A549 (cell line): Measurements from ENCODE around the gene FCHSD1.

Source experiments
- CBX2 ChIP-seq: fragments of 200-600 bp; sonication (generic); IDR thresholded peaks from 2 replicates; pipeline ENCODE4 v1.6.1; 2016; ENCODE audit warnings: low read depth, mild to moderate bottlenecking, borderline replicate concordance
- CHD4 ChIP-seq: fragments of 200-600 bp; sonication (generic); IDR thresholded peaks from 2 replicates; pipeline ENCODE4 v1.6.1; 2016; ENCODE audit warnings: antibody characterized with exemption, mild to moderate bottlenecking, borderline replicate concordance
- HEYL ChIP-seq: fragments of 250-450 bp; sonication (Bioruptor Pico); IDR thresholded peaks from 2 replicates; pipeline ENCODE4 v1.8.0; 2021; ENCODE audit warnings: mild to moderate bottlenecking, moderate library complexity
- HOXA7 ChIP-seq: fragments of 250-450 bp; sonication (Bioruptor Pico); IDR thresholded peaks from 2 replicates; pipeline ENCODE4 v1.5.0; 2020; ENCODE audit warnings: mild to moderate bottlenecking, moderate library complexity
- MYC ChIP-seq: IDR thresholded peaks from 2 replicates; pipeline ENCODE4 v1.6.1; 2012; ENCODE audit warnings: mild to moderate bottlenecking, inconsistent platforms, low read length, improper control_type of control experiment, borderline replicate concordance
- NFE2L2 ChIP-seq: fragments of 150-350 bp; conservative IDR thresholded peaks from 2 replicates; pipeline ENCODE4 v1.6.1; 2014; ENCODE audit warnings: low read length
- POLR2A ChIP-seq: IDR thresholded peaks from 2 replicates; pipeline ENCODE4 v1.6.1; 2012; ENCODE audit warnings: mild to moderate bottlenecking, low read length
- SMC3 ChIP-seq: fragments of >200 bp; sonication (Bioruptor Twin); formaldehyde crosslinking; IDR thresholded peaks from 3 replicates; pipeline ENCODE4 v1.6.1; 2018; ENCODE audit warnings: inconsistent platforms
- TP53 ChIP-seq: fragments of 250-450 bp; sonication (Bioruptor Pico); IDR thresholded peaks from 2 replicates; pipeline ENCODE4 v1.5.0; 2021; ENCODE audit warnings: mild to moderate bottlenecking, moderate library complexity
- ZC3H11A ChIP-seq: fragments of 450-650 bp; IDR thresholded peaks from 2 replicates; pipeline ENCODE4 v1.6.1; 2014; ENCODE audit warnings: antibody characterized with exemption, mild to moderate bottlenecking
- TF ChIP-seq, protein P1 (sequence below): fragments of >200 bp; sonication (Bioruptor Twin); formaldehyde crosslinking; IDR thresholded peaks from 3 replicates; pipeline ENCODE4 v1.5.1; 2016
- TF ChIP-seq, protein P2 (sequence below): IDR thresholded peaks from 2 replicates; pipeline ENCODE4 v1.6.1; 2012

GRCh38 chr5:141663506-141663905, 12.3 kb upstream of the FCHSD1 start:
- TF ChIP-seq, protein P1, sequence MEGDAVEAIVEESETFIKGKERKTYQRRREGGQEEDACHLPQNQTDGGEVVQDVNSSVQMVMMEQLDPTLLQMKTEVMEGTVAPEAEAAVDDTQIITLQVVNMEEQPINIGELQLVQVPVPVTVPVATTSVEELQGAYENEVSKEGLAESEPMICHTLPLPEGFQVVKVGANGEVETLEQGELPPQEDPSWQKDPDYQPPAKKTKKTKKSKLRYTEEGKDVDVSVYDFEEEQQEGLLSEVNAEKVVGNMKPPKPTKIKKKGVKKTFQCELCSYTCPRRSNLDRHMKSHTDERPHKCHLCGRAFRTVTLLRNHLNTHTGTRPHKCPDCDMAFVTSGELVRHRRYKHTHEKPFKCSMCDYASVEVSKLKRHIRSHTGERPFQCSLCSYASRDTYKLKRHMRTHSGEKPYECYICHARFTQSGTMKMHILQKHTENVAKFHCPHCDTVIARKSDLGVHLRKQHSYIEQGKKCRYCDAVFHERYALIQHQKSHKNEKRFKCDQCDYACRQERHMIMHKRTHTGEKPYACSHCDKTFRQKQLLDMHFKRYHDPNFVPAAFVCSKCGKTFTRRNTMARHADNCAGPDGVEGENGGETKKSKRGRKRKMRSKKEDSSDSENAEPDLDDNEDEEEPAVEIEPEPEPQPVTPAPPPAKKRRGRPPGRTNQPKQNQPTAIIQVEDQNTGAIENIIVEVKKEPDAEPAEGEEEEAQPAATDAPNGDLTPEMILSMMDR = no peak
- TF ChIP-seq TP53 (no peak), HEYL (CRISPR knock-in tag) (no peak), SMC3 (no peak), NFE2L2 (no peak), POLR2A (no peak), CHD4 (no peak), ZC3H11A (no peak), MYC (no peak), HOXA7 (CRISPR knock-in tag) (no peak), CBX2 (no peak)
- TF ChIP-seq, protein P2, sequence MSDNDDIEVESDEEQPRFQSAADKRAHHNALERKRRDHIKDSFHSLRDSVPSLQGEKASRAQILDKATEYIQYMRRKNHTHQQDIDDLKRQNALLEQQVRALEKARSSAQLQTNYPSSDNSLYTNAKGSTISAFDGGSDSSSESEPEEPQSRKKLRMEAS = no peak
